Natural killer cell treated with Interleukin-12 subunit alpha and Interleukin-12 subunit beta and Interleukin-15 and Interleukin-18, amount 100 ng/mL, for 72 hours (primary cell): ENCODE results near the gene PRKG1. TPM values are rescaled to one million over a fixed set of nuclear protein-coding genes. Genes with fewer than 3 reads are reported as not detected.

Experiments used
- ATAC-seq, 2 donors: fragments of 150-1000 bp; cut with Tn5 transposase in 1 of 2; sonication (Bioruptor Pico), chemical (Tn5 transposase) in 1 of 2; 2 replicates each; pipeline ENCODE4 v1.10.0; 2021
- DNase-seq: peaks from one replicate; pipeline ENCODE4 v3.0.0; 2022; ENCODE audit warnings: low spot score
- H3K27ac Mint-ChIP-seq, 2 donors: 1 replicate in 1 of 2; 2 replicates in 1 of 2; pipeline ENCODE4 v1.8.0; 2022; ENCODE audit warnings: mixed read lengths in 2 of 2, mild to moderate bottlenecking in 1 of 2, moderate library complexity in 1 of 2
- H3K27me3 Mint-ChIP-seq, 2 donors: 1 replicate in 1 of 2; 2 replicates in 1 of 2; pipeline ENCODE4 v1.8.0; 2022; ENCODE audit warnings: mixed read lengths in 2 of 2
- H3K36me3 Mint-ChIP-seq: one replicate; pipeline ENCODE4 v1.8.0; 2022; ENCODE audit warnings: mixed read lengths
- H3K4me1 Mint-ChIP-seq, 2 donors: 1 replicate in 1 of 2; 2 replicates in 1 of 2; pipeline ENCODE4 v1.8.0; 2022; ENCODE audit warnings: low read depth in 2 of 2, mixed read lengths in 2 of 2, mild to moderate bottlenecking in 1 of 2
- H3K4me3 Mint-ChIP-seq: one replicate; pipeline ENCODE4 v1.8.0; 2022; ENCODE audit warnings: mixed read lengths
- H3K9me3 Mint-ChIP-seq: 2 replicates; pipeline ENCODE4 v1.8.0; 2022; ENCODE audit warnings: mixed read lengths
- total RNA-seq, 2 donors: library from RNA; stranded (reverse); gene quantifications; one replicate each; pipeline ENCODE4 v1.2.3, GENCODE V29; 2022

PRKG1 gene
- total RNA-seq, 2 donors from 2014 or later: 0.10 TPM; not detected in 1

DNA sequence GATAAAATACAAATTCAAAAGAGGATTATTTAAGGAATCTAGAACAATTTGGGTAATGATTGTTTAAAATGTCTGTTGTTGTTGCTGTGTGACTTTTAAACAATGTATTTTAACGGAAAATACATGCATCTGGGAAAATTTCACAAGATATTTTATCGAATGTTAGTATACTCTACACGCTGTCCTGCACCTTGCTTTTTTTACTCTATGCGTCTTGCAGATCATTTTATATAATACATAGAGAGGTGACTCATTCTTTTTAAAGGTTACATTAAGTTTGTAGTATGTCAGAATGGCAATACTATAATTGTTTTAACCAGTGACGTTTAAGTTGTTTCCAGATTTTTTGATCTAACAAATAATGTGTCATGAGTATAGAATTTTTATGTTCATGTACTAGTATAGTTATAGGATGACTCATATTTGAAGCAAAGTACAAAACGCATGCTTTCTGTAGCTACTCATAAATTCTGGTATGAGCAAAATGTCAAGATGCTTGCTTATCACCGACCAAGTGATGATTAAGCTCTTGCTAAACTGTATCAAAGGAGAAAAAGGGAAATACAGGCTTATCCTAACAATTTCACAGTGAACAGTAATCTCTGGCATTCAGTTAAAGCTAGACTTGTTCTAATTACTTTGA, 1244.7 kb downstream of the PRKG1 start:
- no peak for DNase-seq
- H3K27ac Mint-ChIP-seq: no peak overlapping the region
- no peak for ATAC-seq
- H3K4me1 Mint-ChIP-seq: peaks cover 5 to 6% of the 10 kb centered on the region in 2 donors
- peaks cover 4% of the 10 kb centered on the region for H3K9me3 Mint-ChIP-seq
- H3K4me3 Mint-ChIP-seq: no peak overlapping the region
- no peaks in the 10 kb centered on the region for H3K36me3 Mint-ChIP-seq
- peaks cover 23 to 26% of the 10 kb centered on the region in 2 donors for H3K27me3 Mint-ChIP-seq

DNA sequence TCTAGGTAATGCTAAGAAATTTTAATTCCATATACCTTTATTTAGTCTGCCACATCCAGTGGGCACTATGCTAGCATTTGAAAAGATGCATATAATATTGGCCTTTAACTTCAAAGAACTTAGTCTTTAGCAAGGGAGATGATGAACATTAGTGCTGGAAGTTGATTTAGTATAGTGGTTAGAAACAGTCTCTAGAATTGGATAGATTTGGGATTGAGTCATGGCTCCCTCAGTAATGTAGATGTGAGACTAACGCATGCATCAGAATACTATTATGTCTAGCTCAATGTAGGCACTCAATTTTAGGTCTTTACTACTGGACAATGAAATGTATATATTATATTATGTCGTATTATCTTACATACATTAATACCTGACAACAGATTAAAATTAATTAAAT, 1245.6 kb downstream of the PRKG1 start:
- Mint-ChIP-seq H3K27me3 (peaks cover 16 to 19% of the 10 kb centered on the region in 2 donors), H3K36me3 (no peaks in the 10 kb centered on the region), H3K27ac (no peak overlapping the region), H3K4me3 (no peak overlapping the region), H3K9me3 (peaks cover 4% of the 10 kb centered on the region), H3K4me1 (no peaks in the 10 kb centered on the region)
- DNase-seq (no peak), ATAC-seq (no peak)

DNA sequence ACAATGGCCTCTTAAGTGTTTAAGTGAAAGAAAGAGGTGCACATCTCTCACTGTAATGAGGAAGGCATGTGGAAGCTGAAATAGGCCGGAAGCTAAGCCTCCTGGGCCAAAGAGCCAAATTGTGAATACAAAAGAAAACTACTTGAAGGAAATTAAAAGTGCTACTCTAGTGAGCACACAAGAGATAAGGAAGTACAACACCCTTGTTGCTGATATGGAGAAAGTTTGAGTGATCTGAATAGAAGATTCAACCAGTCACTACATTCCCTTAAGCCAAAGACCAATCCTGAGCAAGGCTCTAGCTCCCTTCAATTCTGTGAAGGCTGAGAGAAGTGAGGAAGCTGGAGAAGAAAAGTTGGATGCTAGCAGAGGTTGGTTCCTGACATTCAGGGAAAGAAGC, 1248.0 kb downstream of the PRKG1 start:
- H3K27me3 Mint-ChIP-seq: peaks cover 0 to 11% of the 10 kb centered on the region in 2 donors
- H3K36me3 Mint-ChIP-seq: no peaks in the 10 kb centered on the region
- H3K27ac Mint-ChIP-seq: no peak overlapping the region
- H3K4me3 Mint-ChIP-seq: no peak overlapping the region
- peaks cover 4% of the 10 kb centered on the region for H3K9me3 Mint-ChIP-seq
- H3K4me1 Mint-ChIP-seq: no peaks in the 10 kb centered on the region
- DNase-seq: no peak
- ATAC-seq: no peak

DNA sequence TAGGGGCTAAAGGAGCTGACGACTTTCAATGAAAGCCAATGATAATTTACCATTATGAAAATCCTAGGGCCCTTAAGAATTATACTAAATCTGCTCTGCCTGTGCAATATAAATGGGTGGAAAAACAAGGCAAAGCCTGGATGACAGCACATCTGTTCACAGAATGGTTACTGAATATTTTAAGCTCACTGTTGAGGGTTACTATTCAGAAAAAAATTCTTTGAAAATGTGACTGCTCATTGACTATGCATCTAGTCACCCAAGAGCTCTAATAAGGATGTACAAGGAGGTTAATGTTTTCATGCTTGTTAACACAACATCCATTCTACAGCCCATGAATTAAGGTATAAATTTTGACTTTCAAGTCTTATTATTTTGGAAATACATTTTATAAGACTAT, 1248.6 kb downstream of the PRKG1 start:
- no peaks in the 10 kb centered on the region for H3K4me1 Mint-ChIP-seq
- DNase-seq (no peak), ATAC-seq (no peak)
- no peak overlapping the region for H3K4me3 Mint-ChIP-seq
- H3K27me3 Mint-ChIP-seq: peaks cover 0 to 10% of the 10 kb centered on the region in 2 donors
- H3K27ac Mint-ChIP-seq: no peak overlapping the region
- H3K9me3 Mint-ChIP-seq: peaks cover 4% of the 10 kb centered on the region
- no peaks in the 10 kb centered on the region for H3K36me3 Mint-ChIP-seq

DNA sequence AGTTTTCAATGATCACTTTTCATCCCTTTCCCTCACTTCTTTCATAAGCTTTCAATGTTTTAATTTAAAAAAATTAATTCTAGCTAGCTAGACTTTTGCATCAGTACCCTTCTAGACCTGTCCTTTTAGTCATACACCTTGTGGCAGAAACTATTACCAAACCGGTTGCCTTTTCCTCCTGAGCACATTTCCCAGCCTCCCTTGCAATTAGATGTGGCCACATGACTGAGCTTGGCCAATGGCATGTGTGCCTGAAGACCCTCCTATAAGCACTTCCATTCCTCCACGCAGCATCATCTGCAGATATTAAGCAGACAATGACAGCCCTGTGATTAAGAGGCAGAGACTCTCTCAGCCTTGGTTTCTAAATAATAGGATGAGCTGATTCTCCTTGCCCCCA, 1252.1 kb downstream of the PRKG1 start:
- H3K27ac Mint-ChIP-seq: no peak overlapping the region
- H3K9me3 Mint-ChIP-seq: peaks cover 4% of the 10 kb centered on the region
- peaks cover 0 to 8% of the 10 kb centered on the region in 2 donors for H3K27me3 Mint-ChIP-seq
- ATAC-seq (no peak), DNase-seq (no peak)
- no peak overlapping the region for H3K4me3 Mint-ChIP-seq
- no peaks in the 10 kb centered on the region for H3K4me1 Mint-ChIP-seq
- no peaks in the 10 kb centered on the region for H3K36me3 Mint-ChIP-seq

DNA sequence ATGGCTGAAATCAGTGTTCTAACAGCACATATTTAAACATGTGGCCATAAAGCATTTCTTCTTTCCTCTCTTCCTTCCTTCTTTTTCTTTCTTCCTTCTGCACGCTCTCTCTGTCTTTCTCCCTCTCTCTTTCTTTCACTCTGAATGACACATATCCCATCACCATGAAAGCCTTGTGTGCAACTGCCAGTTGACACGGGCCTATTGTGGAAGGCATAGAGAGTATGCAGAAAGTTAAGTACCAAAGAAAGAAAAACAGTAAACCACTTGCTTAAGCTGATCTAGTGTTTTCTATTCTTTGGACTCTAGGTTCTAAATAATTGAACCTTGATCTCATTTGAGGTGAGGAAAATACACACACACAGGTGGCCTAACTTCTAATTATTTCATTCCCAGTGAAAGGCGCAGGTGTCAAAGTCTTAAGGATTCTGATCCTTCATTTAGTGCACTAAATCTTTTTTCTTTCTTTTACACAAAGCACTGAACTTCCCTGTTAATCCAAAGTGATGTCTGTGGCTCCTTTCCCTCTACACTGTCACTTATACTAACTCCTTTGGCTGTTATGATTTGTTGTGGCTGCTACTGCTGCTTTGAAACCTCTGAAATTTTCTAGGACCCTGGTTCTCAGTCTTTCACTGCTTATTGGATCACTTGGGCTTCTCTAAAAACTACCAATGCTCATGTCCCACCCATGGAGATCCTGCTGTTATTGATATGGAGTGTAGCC, 1257.5 kb downstream of the PRKG1 start:
- Mint-ChIP-seq H3K36me3 (no peaks in the 10 kb centered on the region), H3K4me1 (no peaks in the 10 kb centered on the region), H3K9me3 (no peaks in the 10 kb centered on the region), H3K27ac (no peak overlapping the region), H3K4me3 (no peak overlapping the region), H3K27me3 (peaks cover 0 to 2% of the 10 kb centered on the region in 2 donors)
- DNase-seq (no peak), ATAC-seq (no peak)

DNA sequence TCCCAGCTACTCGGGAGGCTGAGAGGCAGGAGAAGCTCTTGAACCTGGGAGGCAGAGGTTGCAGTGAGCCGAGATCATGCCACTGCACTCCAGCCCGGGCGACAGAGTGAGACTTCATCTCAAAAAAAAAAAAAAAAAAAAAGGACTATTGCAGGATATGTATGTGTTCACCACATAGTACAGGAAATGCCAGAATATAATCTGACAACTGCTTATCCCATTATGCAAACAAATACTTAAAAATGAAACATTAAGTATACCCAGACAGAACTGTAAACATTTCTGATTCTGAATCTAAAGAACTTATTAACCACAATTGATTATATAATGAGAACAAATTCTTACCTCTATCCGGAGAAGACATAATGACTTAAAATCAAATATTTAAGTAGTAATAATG, 1258.5 kb downstream of the PRKG1 start:
- DNase-seq (no peak), ATAC-seq (no peak)
- Mint-ChIP-seq H3K4me3 (no peak overlapping the region), H3K4me1 (no peaks in the 10 kb centered on the region), H3K36me3 (no peaks in the 10 kb centered on the region), H3K27me3 (peaks cover 0 to 4% of the 10 kb centered on the region in 2 donors), H3K27ac (no peak overlapping the region), H3K9me3 (peaks cover 6% of the 10 kb centered on the region)

DNA sequence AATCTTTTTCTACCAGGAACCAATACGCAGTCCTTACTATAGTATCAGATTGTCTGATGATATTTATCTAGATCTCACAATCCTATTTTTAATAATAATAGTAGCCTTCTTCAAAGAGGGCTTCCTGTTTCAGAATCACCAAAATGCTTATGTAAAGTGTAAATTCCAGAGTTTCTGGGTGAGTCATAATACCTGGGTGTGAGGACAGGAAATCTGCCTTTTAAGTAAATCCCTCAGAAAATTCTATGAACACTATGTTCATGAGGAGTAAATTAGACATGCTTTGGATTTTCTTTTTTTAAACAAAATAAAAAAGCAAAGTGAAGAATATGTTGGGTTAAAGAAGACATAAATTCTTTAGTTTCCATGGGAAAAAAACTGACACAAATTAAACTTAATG, 1260.3 kb downstream of the PRKG1 start:
- no peak for DNase-seq
- H3K4me3 Mint-ChIP-seq: no peak overlapping the region

DNA sequence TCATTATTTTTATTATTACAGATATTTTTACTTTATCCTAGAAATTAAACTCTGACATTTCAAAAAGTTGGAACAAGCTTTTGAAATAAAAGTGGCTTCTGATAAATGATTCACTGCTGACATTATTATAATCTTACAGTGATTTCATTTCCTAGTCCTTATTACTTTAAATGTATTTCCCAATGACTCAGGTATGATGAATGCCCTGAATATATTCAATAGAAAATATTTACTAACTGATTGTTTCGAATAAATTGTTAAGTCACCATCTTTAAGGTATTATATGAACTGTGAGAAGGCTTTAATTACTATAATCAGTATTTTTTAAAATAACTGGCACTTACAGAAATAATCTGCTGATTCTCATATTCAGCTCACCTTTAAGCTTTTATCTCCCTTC, 1261.4 kb downstream of the PRKG1 start:
- Mint-ChIP-seq H3K4me1 (no peaks in the 10 kb centered on the region), H3K4me3 (no peak overlapping the region), H3K27ac (no peak overlapping the region), H3K36me3 (no peaks in the 10 kb centered on the region), H3K27me3 (peaks cover 0 to 5% of the 10 kb centered on the region in 2 donors), H3K9me3 (peaks cover 6% of the 10 kb centered on the region)
- ATAC-seq: no peak
- DNase-seq: no peak

More for the DNA sequence above, 1260.3 kb downstream of the PRKG1 start:
- H3K36me3 Mint-ChIP-seq: no peaks in the 10 kb centered on the region
- ATAC-seq: no peak
- H3K9me3 Mint-ChIP-seq: peaks cover 6% of the 10 kb centered on the region
- H3K4me1 Mint-ChIP-seq: no peaks in the 10 kb centered on the region
- no peak overlapping the region for H3K27ac Mint-ChIP-seq
- H3K27me3 Mint-ChIP-seq: peaks cover 0 to 5% of the 10 kb centered on the region in 2 donors

DNA sequence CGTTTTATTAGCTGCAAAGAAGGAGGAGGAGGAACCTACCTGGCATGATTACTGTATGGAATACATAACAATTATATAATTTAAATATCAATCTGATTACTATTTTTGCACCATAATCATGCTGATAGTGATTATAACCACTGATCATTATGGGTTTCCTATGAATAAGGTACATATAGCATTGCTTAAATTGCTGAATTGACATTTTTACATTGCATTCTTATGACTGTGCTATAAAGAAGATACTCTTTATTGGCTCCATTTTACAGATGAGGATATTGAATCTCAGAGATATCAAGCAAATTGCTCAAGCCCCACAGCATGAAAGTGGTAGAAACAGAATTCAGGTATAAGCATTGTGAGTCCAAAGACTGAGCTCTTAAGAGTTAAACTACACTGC, 1262.9 kb downstream of the PRKG1 start:
- no peaks in the 10 kb centered on the region for H3K4me1 Mint-ChIP-seq
- no peaks in the 10 kb centered on the region for H3K36me3 Mint-ChIP-seq
- ATAC-seq: no peak
- peaks cover 0 to 5% of the 10 kb centered on the region in 2 donors for H3K27me3 Mint-ChIP-seq
- no peak overlapping the region for H3K4me3 Mint-ChIP-seq
- no peak overlapping the region for H3K27ac Mint-ChIP-seq
- H3K9me3 Mint-ChIP-seq: peaks cover 6% of the 10 kb centered on the region
- DNase-seq: no peak

DNA sequence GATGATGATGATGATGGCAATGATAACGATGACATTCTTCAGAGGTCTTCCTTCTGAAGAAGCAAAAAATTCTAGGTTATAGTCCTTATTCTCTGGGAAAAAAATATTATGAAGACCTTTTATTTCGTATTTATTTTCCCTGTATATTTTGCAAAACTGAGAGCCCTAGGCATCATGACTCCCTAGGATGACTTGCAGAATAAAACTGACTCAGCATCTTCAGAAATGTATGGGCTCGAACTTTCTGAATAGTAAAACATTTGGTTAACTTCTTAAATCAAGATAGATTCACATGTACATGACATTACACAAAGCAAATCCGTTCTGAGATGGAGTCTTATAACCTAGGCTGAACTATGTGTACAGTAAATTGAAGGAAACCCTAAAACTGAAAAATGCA, 1269.2 kb downstream of the PRKG1 start:
- DNase-seq (no peak), ATAC-seq (no peak)
- Mint-ChIP-seq H3K4me3 (no peak overlapping the region), H3K27me3 (no peaks in the 10 kb centered on the region), H3K27ac (no peak overlapping the region), H3K9me3 (no peaks in the 10 kb centered on the region), H3K4me1 (no peaks in the 10 kb centered on the region), H3K36me3 (no peaks in the 10 kb centered on the region)

DNA sequence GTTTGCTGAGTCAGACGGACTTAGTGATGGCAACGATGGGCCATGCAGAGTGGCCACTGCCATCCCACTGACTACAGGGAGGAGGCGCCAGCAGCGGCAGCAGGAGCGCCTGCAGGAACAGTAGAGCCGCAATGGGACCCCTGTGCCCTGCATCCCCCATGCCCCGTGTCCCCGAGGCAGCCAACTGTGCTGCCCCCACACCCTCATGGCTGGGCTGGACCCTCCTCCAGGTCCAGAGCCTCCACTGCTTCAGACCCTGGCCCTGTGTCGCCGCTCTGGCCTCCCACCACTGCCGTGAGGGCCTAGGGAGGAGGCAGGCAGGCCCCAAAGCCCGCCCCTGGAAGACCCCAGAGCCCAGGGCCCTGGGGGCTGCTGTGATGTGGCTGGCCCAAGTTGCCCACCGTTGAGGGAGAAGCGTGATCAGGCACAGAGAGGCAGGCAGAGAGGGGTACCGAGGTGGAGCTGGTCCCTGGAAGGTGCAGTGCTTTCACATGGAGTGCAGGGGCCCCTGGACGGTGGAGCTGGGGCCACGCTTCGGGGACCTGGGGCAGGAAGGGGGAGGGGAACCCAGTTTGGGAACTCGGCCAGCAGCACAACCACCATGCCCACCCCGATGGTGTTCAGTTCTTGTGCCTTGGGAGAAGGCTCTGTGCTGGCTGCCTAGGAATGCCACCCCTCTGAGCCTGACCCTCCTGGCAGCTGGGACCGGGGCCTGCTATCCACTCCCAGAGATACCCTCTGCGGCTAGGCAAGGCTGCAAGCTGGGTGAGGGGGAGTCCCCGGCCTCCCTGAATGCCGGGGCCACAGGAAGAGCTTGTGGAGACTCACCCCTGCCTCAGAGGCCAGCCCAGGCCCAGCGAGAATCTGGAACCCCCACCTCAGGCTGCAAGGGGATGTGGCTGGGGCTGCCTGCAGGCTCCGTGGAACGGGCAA, 1272.4 kb downstream of the PRKG1 start:
- DNase-seq (no peak), ATAC-seq (peak in 1 of 2 donors; percentile 27)
- Mint-ChIP-seq H3K4me1 (no peaks in the 10 kb centered on the region), H3K36me3 (no peaks in the 10 kb centered on the region), H3K4me3 (no peak overlapping the region), H3K9me3 (no peaks in the 10 kb centered on the region), H3K27ac (no peak overlapping the region), H3K27me3 (no peaks in the 10 kb centered on the region)

DNA sequence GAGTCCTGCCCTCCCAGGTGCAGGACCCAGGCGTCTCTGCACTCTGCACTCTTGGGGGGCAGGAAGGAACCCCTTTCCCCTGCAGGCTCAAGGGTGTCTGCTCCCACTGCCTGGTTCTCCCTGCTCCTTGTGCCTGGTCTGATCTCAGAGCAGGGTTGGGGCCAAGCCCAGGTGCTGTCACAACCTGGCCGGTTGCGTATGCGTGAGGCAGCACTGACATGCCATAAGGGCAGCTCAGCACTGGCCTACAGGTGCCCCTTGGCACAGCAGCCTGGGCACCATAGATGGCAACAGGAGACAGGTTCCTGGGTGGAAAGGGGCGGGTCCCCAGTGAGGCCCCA, 1273.0 kb downstream of the PRKG1 start:
- no peaks in the 10 kb centered on the region for H3K4me1 Mint-ChIP-seq
- no peak for DNase-seq

More for the DNA sequence above, 1273.0 kb downstream of the PRKG1 start:
- no peak overlapping the region for H3K27ac Mint-ChIP-seq
- H3K9me3 Mint-ChIP-seq: no peaks in the 10 kb centered on the region
- H3K27me3 Mint-ChIP-seq: no peaks in the 10 kb centered on the region
- ATAC-seq: peak in 1 of 2 donors; percentile 44
- no peaks in the 10 kb centered on the region for H3K36me3 Mint-ChIP-seq
- no peak overlapping the region for H3K4me3 Mint-ChIP-seq
